COLO668 (cell line): ENCODE data around the gene PBX1.

Source experiments
- DNase-seq: peaks from one replicate; lab custom pipeline; 2025; ENCODE audit not compliant: unreplicated experiment; lab: John Stamatoyannopoulos, UW

Gene PBX1

GRCh38 chr1:164846731-164847691 lies 288.0 kb downstream of the PBX1 start:
- DNase-seq, result no peak

GRCh38 chr1:164853146-164853545 lies 294.2 kb downstream of the PBX1 start:
- DNase-seq, result no peak

GRCh38 chr1:164855716-164856329 lies 296.8 kb downstream of the PBX1 start:
- DNase-seq, result no peak

- no peak for DNase-seq
These were observed 297.4 kb downstream of the PBX1 start for GRCh38 chr1:164856381-164856780.

GRCh38 chr1:164857439-164857838 lies 298.5 kb downstream of the PBX1 start:
- DNase-seq, result no peak

- no peak for DNase-seq
These were observed 299.2 kb downstream of the PBX1 start for GRCh38 chr1:164858096-164858632.

- no peak for DNase-seq
These were observed 302.6 kb downstream of the PBX1 start for GRCh38 chr1:164861632-164862031.

GRCh38 chr1:164863056-164863455 lies 304.1 kb downstream of the PBX1 start:
- no peak for DNase-seq

- no peak for DNase-seq
These were observed 305.2 kb downstream of the PBX1 start for GRCh38 chr1:164864161-164864560.

- DNase-seq, result no peak
These were observed 306.4 kb downstream of the PBX1 start for GRCh38 chr1:164865385-164865784.

- DNase-seq, result no peak
These were observed 308.6 kb downstream of the PBX1 start for GRCh38 chr1:164867590-164867989.

- no peak for DNase-seq
These were observed 310.0 kb downstream of the PBX1 start for GRCh38 chr1:164868990-164869389.

GRCh38 chr1:164875518-164875917 lies 316.5 kb downstream of the PBX1 start:
- DNase-seq, result no peak

- no peak for DNase-seq
These were observed 317.6 kb downstream of the PBX1 start for GRCh38 chr1:164876398-164877116.

- no peak for DNase-seq
These were observed 321.2 kb downstream of the PBX1 start for GRCh38 chr1:164880199-164880598.

GRCh38 chr1:164880644-164881043 lies 321.7 kb downstream of the PBX1 start:
- DNase-seq, result no peak

GRCh38 chr1:164885311-164885710 lies 326.3 kb downstream of the PBX1 start:
- DNase-seq, result no peak

- no peak for DNase-seq
These were observed 327.1 kb downstream of the PBX1 start for GRCh38 chr1:164886101-164886500.

GRCh38 chr1:164891615-164892014 lies 332.6 kb downstream of the PBX1 start:
- DNase-seq, result no peak

- no peak for DNase-seq
These were observed 336.3 kb downstream of the PBX1 start for GRCh38 chr1:164895026-164895912.
